Gastrocnemius medialis (tissue), 4 donors: Measurements from ENCODE around the gene FAM98C.

Experiments
- POLR2A ChIP-seq, 2 donors: fragments of 450-650 bp; IDR thresholded peaks; one replicate each; pipeline ENCODE4 v1.6.1; 2017; ENCODE audit warnings: antibody characterized with exemption in 2 of 2, mild to moderate bottlenecking in 2 of 2, moderate library complexity in 2 of 2
- TF ChIP-seq, protein P1 (sequence below), 5 experiments: fragments of 450-650 bp in 3 of 5; fragments of 200-600 bp in 2 of 5; sonication (generic) in 2 of 5; IDR thresholded peaks in 4 of 5; conservative IDR thresholded peaks in 1 of 5; 1 replicate in 4 of 5; 2 replicates in 1 of 5; pipeline ENCODE4 v1.5.1; 2016 to 2019; ENCODE audit warnings: antibody characterized with exemption in 5 of 5, mild to moderate bottlenecking in 3 of 5, moderate library complexity in 3 of 5

DNA sequence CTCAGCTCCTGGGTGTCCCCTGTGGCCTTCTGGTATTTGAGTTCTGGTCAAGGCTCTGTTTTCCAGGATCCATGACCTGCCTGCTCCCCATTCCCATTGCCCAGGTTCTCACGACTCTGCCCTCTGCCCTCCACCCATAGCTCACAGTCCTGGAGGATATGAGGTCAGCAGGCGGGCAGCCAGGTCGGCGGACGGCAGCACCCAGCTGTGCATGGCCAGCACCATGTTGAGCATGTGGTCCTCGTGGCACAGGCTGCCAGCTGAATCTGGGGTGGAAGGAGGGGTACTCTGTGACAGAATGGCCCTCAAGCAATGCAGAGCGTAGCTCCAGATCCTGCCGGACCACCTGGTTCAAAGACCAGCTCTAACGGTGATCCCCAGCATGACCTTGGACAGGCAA, 18.0 kb downstream of the FAM98C start:
- TF ChIP-seq POLR2A (IDR thresholded peaks at IDR 0.05): no peak
- TF ChIP-seq, protein P1, sequence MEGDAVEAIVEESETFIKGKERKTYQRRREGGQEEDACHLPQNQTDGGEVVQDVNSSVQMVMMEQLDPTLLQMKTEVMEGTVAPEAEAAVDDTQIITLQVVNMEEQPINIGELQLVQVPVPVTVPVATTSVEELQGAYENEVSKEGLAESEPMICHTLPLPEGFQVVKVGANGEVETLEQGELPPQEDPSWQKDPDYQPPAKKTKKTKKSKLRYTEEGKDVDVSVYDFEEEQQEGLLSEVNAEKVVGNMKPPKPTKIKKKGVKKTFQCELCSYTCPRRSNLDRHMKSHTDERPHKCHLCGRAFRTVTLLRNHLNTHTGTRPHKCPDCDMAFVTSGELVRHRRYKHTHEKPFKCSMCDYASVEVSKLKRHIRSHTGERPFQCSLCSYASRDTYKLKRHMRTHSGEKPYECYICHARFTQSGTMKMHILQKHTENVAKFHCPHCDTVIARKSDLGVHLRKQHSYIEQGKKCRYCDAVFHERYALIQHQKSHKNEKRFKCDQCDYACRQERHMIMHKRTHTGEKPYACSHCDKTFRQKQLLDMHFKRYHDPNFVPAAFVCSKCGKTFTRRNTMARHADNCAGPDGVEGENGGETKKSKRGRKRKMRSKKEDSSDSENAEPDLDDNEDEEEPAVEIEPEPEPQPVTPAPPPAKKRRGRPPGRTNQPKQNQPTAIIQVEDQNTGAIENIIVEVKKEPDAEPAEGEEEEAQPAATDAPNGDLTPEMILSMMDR (IDR thresholded peaks at IDR 0.05 in 4 of 5, conservative IDR thresholded peaks at IDR 0.05 in 1 of 5): no peak
